ENCODE measurements around the gene HBA1. TPM values are rescaled to one million over a fixed set of nuclear protein-coding genes. Genes with fewer than 3 reads are reported as not detected.

HBA1 gene
- total RNA-seq, 1 donor from 2014 or later: not detected

DNA sequence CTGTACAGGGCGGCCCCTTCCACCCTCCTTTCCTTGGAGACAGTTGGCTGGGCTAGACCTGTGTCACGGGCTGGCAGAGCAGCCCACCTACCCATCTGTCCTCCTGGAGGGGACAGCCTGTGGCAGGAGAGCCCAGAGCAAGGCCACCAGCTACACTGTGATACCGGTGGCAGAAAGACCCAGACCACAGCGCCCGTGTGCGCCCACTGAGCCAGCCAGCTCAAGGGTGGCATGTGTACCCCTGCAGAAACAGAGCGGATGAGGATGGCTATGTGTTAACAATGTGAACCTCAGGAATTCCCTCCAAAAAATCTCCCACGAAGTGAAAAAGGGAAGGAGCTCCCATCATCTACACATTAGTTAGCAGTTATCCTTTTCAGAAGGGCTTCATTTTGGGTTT is 10.8 kb downstream of the HBA1 start:
- H3K27me3 ChIP-seq (ENCODE audit: control insufficient read depth, insufficient read depth, low read length): no peaks in the 10 kb centered on the region
- FAIRE-seq (no peak), DNase-seq (ENCODE audit: low read depth) (no peak)
- H3K36me3 ChIP-seq (ENCODE audit: control insufficient read depth, insufficient read depth, low read length): peaks cover 25% of the 10 kb centered on the region
- no peak overlapping the region for H3K4me3 ChIP-seq (ENCODE audit: low read depth, low read length)
- TF ChIP-seq, protein P1, sequence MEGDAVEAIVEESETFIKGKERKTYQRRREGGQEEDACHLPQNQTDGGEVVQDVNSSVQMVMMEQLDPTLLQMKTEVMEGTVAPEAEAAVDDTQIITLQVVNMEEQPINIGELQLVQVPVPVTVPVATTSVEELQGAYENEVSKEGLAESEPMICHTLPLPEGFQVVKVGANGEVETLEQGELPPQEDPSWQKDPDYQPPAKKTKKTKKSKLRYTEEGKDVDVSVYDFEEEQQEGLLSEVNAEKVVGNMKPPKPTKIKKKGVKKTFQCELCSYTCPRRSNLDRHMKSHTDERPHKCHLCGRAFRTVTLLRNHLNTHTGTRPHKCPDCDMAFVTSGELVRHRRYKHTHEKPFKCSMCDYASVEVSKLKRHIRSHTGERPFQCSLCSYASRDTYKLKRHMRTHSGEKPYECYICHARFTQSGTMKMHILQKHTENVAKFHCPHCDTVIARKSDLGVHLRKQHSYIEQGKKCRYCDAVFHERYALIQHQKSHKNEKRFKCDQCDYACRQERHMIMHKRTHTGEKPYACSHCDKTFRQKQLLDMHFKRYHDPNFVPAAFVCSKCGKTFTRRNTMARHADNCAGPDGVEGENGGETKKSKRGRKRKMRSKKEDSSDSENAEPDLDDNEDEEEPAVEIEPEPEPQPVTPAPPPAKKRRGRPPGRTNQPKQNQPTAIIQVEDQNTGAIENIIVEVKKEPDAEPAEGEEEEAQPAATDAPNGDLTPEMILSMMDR (IDR thresholded peaks at IDR 0.05; ENCODE audit: insufficient read depth, low read length, severe bottlenecking): no peak

DNA sequence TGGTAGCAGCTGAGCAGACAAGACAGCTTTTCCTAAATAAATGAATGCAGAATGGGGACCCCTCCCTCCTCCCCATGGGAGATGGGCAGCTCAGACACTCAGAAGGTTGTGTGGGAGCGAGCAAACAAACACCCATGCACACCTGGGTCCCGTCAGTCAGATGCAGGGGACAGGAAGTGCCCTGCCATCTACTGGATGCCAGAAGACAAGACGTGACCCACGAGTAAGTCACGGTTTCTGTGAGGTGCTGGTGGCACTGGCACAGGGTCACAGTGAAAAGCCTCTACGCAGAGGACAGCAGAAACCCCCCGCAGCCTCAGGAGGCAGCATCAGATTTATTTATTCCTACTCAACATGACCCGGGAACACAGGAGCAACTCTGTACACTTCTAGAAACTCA is 12.2 kb downstream of the HBA1 start:
- TF ChIP-seq, protein P1 (IDR thresholded peaks at IDR 0.05; ENCODE audit: insufficient read depth, low read length, severe bottlenecking): peak; percentile 12
- no peak for DNase-seq (ENCODE audit: low read depth)
- H3K27me3 ChIP-seq (ENCODE audit: control insufficient read depth, insufficient read depth, low read length): no peaks in the 10 kb centered on the region
- H3K36me3 ChIP-seq (ENCODE audit: control insufficient read depth, insufficient read depth, low read length): peaks cover 29% of the 10 kb centered on the region
- no peak overlapping the region for H3K4me3 ChIP-seq (ENCODE audit: low read depth, low read length)
- FAIRE-seq: no peak

DNA sequence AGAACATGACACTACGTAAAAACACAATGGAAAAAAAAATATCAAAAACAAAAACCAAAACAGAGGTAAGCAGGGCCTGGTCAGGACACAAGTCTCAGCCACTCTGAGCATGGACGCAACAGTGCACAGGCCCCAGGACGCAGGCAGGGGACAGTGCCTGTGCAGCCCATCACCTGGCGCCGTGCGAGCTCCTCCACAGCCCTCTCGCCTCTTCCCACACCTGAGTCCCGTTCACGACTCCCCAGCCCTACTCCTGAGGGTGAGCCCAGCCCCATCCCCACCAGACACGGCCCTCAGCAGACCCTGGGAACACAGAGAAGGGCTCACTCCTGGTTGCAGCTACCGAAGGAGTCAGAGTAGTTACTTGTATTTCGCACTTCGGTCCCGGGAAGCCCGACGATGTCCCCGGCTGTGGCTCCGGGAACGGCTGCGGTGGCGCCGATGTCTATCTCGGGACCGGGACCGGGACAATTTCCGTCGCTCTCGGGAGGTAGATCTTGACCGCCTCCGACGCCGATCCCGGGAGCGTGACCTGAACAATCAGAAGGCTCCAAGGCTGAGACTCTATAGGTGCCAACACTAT is 13.2 kb downstream of the HBA1 start:
- no peaks in the 10 kb centered on the region for H3K27me3 ChIP-seq (ENCODE audit: control insufficient read depth, insufficient read depth, low read length)
- no peak overlapping the region for H3K4me3 ChIP-seq (ENCODE audit: low read depth, low read length)
- TF ChIP-seq, protein P1 (IDR thresholded peaks at IDR 0.05; ENCODE audit: insufficient read depth, low read length, severe bottlenecking): no peak
- FAIRE-seq (no peak), DNase-seq (ENCODE audit: low read depth) (no peak)
- peaks cover 31% of the 10 kb centered on the region for H3K36me3 ChIP-seq (ENCODE audit: control insufficient read depth, insufficient read depth, low read length)

DNA sequence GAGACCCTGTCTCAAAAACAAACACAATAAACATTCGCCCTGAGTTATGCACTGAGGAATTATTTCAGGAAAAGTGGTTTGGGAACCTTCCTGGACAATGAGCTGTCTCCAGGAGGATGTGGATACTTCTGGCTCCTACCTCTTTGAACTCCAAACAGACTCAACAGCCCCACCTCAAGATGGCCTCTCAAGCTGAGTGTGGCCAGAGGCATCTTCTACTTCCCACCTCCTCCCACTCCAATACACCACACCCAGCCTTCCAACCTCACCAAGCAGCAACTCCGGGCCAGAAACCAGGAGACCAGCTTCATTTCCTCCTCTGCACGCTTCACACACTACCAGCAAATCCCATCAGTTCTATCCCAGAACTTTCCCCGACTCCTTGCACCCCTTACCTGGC is 15.4 kb downstream of the HBA1 start:
- Histone ChIP-seq H3K36me3 (ENCODE audit: control insufficient read depth, insufficient read depth, low read length) (peaks cover 31% of the 10 kb centered on the region), H3K4me3 (ENCODE audit: low read depth, low read length) (no peak overlapping the region), H3K27me3 (ENCODE audit: control insufficient read depth, insufficient read depth, low read length) (no peaks in the 10 kb centered on the region)
- DNase-seq (ENCODE audit: low read depth) (no peak), FAIRE-seq (no peak)
- TF ChIP-seq, protein P1 (IDR thresholded peaks at IDR 0.05; ENCODE audit: insufficient read depth, low read length, severe bottlenecking): no peak

DNA sequence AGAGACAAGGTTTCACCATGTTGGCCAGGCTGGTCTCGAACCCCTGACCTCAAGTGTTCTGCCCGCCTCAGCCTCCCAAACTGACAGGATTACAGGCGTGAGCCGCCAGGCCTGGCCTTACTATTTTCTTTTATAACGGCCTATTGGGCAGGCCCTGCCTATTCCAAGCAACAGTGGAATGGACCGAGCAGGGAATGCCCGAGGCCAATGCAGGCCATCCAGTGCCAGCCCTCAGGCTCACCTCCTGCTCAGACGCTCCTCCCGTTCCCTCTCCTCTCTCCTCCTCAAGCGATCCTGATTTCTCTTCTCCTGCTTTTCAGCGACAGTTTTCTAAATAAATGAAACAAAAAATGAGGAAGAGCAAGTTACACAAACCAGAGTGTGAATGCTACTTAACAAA is 16.2 kb downstream of the HBA1 start:
- TF ChIP-seq, protein P1 (IDR thresholded peaks at IDR 0.05; ENCODE audit: insufficient read depth, low read length, severe bottlenecking): no peak
- Histone ChIP-seq H3K36me3 (ENCODE audit: control insufficient read depth, insufficient read depth, low read length) (peaks cover 33% of the 10 kb centered on the region), H3K4me3 (ENCODE audit: low read depth, low read length) (no peak overlapping the region), H3K27me3 (ENCODE audit: control insufficient read depth, insufficient read depth, low read length) (no peaks in the 10 kb centered on the region)
- FAIRE-seq (no peak), DNase-seq (ENCODE audit: low read depth) (no peak)

DNA sequence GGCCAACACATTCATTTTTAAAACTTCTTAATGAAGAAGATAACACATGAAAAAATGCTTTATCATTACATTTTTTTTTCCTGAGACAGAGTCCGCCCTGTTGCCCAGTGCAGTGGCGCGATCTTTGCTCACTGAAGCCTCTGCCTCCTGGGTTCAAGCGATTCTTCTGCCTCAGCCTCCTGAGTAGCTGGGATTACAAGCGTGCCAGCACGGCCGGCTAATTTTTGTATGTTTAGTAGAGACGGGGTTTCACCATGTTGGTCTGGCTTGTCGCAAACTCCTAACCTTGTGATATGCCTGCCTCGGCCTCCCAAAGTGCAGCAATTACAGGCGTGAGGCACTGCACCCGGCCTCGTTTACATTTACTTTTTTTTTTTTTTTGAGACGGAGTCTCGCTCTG is 17.0 kb downstream of the HBA1 start:
- TF ChIP-seq, protein P1 (IDR thresholded peaks at IDR 0.05; ENCODE audit: insufficient read depth, low read length, severe bottlenecking): no peak
- Histone ChIP-seq H3K36me3 (ENCODE audit: control insufficient read depth, insufficient read depth, low read length) (peaks cover 36% of the 10 kb centered on the region), H3K4me3 (ENCODE audit: low read depth, low read length) (no peak overlapping the region), H3K27me3 (ENCODE audit: control insufficient read depth, insufficient read depth, low read length) (no peaks in the 10 kb centered on the region)
- no peak for DNase-seq (ENCODE audit: low read depth)
- FAIRE-seq: no peak

Data from bronchial epithelial cell (primary cell).